Fibroblast of skin of back (primary cell): ENCODE data around the gene MAMDC4.
"Not testable (repeated sequence)": the region's sequence is repeated elsewhere in the genome, so short reads cannot be mapped to it uniquely, and the experiment has no call there.

Experiments used
- DNase-seq: peaks from one replicate; pipeline ENCODE4 v3.0.0-alpha.2; 2013

MAMDC4 gene

GRCh38 chr9:136839229-136840139, 12.7 kb upstream of the MAMDC4 start:
- no peak for DNase-seq

- no peak for DNase-seq
These were observed 11.8 kb upstream of the MAMDC4 start for GRCh38 chr9:136840140-136840876.

GRCh38 chr9:136840877-136841645, 11.1 kb upstream of the MAMDC4 start:
- peak; percentile 70 for DNase-seq

- not testable (repeated sequence) for DNase-seq
These were observed 10.3 kb upstream of the MAMDC4 start for GRCh38 chr9:136841646-136842379.

GRCh38 chr9:136842380-136842948, 9.7 kb upstream of the MAMDC4 start, which contains the start of gene AJM1:
Gene AJM1 (plus strand): TSS chr9:136842478. CDS start chr9:136844415, 1,937 bp downstream.
- peak; percentile 72 for DNase-seq

GRCh38 chr9:136843159-136843800, 8.9 kb upstream of the MAMDC4 start:
- not testable (repeated sequence) for DNase-seq

- not testable (repeated sequence) for DNase-seq
These were observed 8.1 kb upstream of the MAMDC4 start for GRCh38 chr9:136843801-136844740.

- no peak for DNase-seq
These were observed 7.2 kb upstream of the MAMDC4 start for GRCh38 chr9:136844761-136845464.

- no peak for DNase-seq
These were observed 6.5 kb upstream of the MAMDC4 start for GRCh38 chr9:136845465-136846260.

- no peak for DNase-seq
These were observed 5.6 kb upstream of the MAMDC4 start for GRCh38 chr9:136846376-136847087.

GRCh38 chr9:136847088-136847825, 4.9 kb upstream of the MAMDC4 start:
- DNase-seq: peak; percentile 75

GRCh38 chr9:136847826-136848392, 4.2 kb upstream of the MAMDC4 start:
- DNase-seq: peak; percentile 86

- no peak for DNase-seq
These were observed 3.6 kb upstream of the MAMDC4 start for GRCh38 chr9:136848393-136849037.

GRCh38 chr9:136849038-136849959, 2.8 kb upstream of the MAMDC4 start, which contains the start of gene PHPT1:
Gene PHPT1 (plus strand): TSS chr9:136849409. CDS start chr9:136849431, 22 bp downstream.
- peak; percentile 98 for DNase-seq
